IgD-negative memory B cell (primary cell): Measurements from ENCODE around the gene DNM3. TPM values are rescaled to one million over a fixed set of nuclear protein-coding genes. Genes with fewer than 3 reads are reported as not detected.
A peak's percentile ranks its signal among the peaks of the same experiment; 100 is the strongest.

Source experiments
- H3K27ac Mint-ChIP-seq, 3 donors: one replicate each; pipeline ENCODE4 v1.8.0; 2020 to 2022; ENCODE audit warnings: mild to moderate bottlenecking in 3 of 3, mixed read lengths in 3 of 3, moderate library complexity in 1 of 3
- H3K27me3 Mint-ChIP-seq: one replicate; pipeline ENCODE4 v1.8.0; 2021; ENCODE audit warnings: mixed read lengths
- H3K36me3 Mint-ChIP-seq: one replicate; pipeline ENCODE4 v1.8.0; 2020; ENCODE audit warnings: mild to moderate bottlenecking, mixed read lengths
- H3K4me1 Mint-ChIP-seq, 3 donors: one replicate each; pipeline ENCODE4 v1.8.0; 2020 to 2022; ENCODE audit warnings: mixed read lengths in 3 of 3, mild to moderate bottlenecking in 1 of 3
- H3K4me3 Mint-ChIP-seq, 4 donors: one replicate each; pipeline ENCODE4 v1.8.0; 2020 to 2022; ENCODE audit warnings: mild to moderate bottlenecking in 4 of 4, mixed read lengths in 4 of 4, moderate library complexity in 3 of 4
- H3K9me3 Mint-ChIP-seq, 3 donors: one replicate each; pipeline ENCODE4 v1.8.0; 2020 to 2021; ENCODE audit warnings: mixed read lengths in 3 of 3, mild to moderate bottlenecking in 1 of 3
- polyA plus RNA-seq: library from polyadenylated mRNA; unstranded; fragments of 300-500 nt; fragmentation: Illumina TruSeq; gene quantifications from one replicate; pipeline ENCODE4 v1.2.3, GENCODE V29; 2021

DNM3 gene
- polyA plus RNA-seq, 1 donor from 2014 or later, result 0.39 TPM

- H3K27ac Mint-ChIP-seq, result no peak overlapping the region
- H3K4me3 Mint-ChIP-seq, result no peak overlapping the region
- H3K36me3 Mint-ChIP-seq, result peaks cover 2% of the 10 kb centered on the region
- H3K9me3 Mint-ChIP-seq, result peaks cover 0 to 3% (median 0%) of the 10 kb centered on the region in 3 donors
- H3K27me3 Mint-ChIP-seq, result no peaks in the 10 kb centered on the region
- peaks cover 0 to 15% (median 7%) of the 10 kb centered on the region in 3 donors for H3K4me1 Mint-ChIP-seq
These were observed 380.1 kb downstream of the DNM3 start for GRCh38 chr1:172221436-172221835.

- Mint-ChIP-seq H3K27me3 (peaks cover 2% of the 10 kb centered on the region), H3K4me1 (peaks cover 0 to 15% (median 5%) of the 10 kb centered on the region in 3 donors), H3K9me3 (peaks cover 0 to 3% (median 0%) of the 10 kb centered on the region in 3 donors), H3K4me3 (peak overlapping the region in 1 of 4 donors; percentile 25), H3K36me3 (no peaks in the 10 kb centered on the region), H3K27ac (no peak overlapping the region)
These were observed 383.6 kb downstream of the DNM3 start for GRCh38 chr1:172224871-172225270.

GRCh38 chr1:172229942-172230341, 388.6 kb downstream of the DNM3 start:
- Mint-ChIP-seq H3K27ac (no peak overlapping the region), H3K36me3 (peaks cover 8% of the 10 kb centered on the region), H3K4me3 (no peak overlapping the region), H3K4me1 (peaks cover 0 to 4% (median 4%) of the 10 kb centered on the region in 3 donors), H3K9me3 (peaks cover 2 to 4% (median 3%) of the 10 kb centered on the region in 3 donors), H3K27me3 (peaks cover 2% of the 10 kb centered on the region)

DNA sequence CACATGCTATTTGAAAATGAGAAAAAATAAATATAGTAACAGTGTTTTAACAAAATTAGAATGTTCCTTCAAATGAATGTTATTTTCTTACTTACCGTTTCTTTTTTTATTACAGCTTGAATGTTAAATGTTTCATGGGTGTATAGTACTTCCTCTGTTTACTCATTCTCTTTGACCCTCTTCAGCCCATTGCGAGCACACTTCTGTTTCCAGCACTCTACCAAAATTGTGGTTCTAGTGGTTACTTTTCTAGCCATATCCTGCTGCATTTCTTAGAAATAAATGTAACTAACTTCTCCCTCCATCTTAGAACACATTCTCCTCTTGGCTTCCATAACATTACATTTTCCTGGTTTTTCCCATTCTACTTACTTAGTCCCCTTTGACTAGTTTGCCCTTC, 389.2 kb downstream of the DNM3 start:
- Mint-ChIP-seq H3K36me3 (peaks cover 8% of the 10 kb centered on the region), H3K4me1 (peaks cover 0 to 4% (median 2%) of the 10 kb centered on the region in 3 donors), H3K9me3 (peaks cover 0 to 4% (median 2%) of the 10 kb centered on the region in 3 donors), H3K27me3 (peaks cover 2% of the 10 kb centered on the region), H3K27ac (peak overlapping the region in 1 of 3 donors; percentile 54), H3K4me3 (no peak overlapping the region)

DNA sequence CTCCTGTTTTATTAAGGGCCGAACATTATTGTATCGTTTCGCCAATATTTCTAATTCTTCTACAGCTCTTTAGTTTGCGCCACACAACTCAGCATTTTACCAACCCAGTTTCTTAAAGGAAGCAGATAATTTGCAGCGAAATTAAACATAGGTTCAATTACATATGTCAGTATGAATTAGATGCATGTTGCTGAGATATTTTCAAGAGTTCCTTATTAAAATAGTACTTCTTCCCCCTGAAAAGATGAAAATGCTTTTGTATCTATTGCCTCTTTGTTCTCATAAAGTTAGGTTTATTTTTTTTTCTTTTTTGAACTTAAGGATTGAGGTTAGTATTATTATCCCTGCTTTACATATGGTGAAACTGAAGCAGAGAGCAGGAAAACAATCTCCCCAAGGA, 395.7 kb downstream of the DNM3 start:
- no peaks in the 10 kb centered on the region for H3K27me3 Mint-ChIP-seq
- peaks cover 9 to 11% (median 10%) of the 10 kb centered on the region in 3 donors for H3K4me1 Mint-ChIP-seq
- no peaks in the 10 kb centered on the region for H3K9me3 Mint-ChIP-seq
- peaks cover 5% of the 10 kb centered on the region for H3K36me3 Mint-ChIP-seq
- H3K27ac Mint-ChIP-seq, result peak overlapping the region in 1 of 3 donors; percentile 32
- H3K4me3 Mint-ChIP-seq, result no peak overlapping the region

- H3K4me1 Mint-ChIP-seq, result peaks cover 9 to 11% (median 9%) of the 10 kb centered on the region in 3 donors
These were observed 396.9 kb downstream of the DNM3 start for GRCh38 chr1:172238158-172238557.

DNA sequence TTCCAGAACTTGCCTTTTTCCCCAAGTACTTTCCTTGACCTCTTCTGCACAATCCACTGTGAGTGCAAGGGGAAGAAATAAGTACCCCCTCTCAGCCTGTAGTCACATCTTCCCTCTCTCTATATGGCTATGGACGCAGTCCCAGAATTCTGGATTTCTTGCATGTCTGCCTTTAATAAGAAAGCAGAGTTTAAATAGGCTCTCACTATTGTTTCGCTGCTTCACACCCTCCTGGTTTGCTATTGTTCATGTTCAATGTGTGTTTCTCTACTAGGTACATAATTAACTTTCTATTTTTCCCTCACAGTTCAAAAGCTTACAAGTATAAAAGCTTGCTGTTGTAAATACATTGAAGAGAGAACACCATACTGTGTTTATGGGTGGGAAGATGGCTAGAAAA, 397.7 kb downstream of the DNM3 start:
- H3K9me3 Mint-ChIP-seq, result no peaks in the 10 kb centered on the region
- no peak overlapping the region for H3K4me3 Mint-ChIP-seq
- H3K27ac Mint-ChIP-seq, result no peak overlapping the region
- H3K4me1 Mint-ChIP-seq, result peaks cover 9 to 11% (median 9%) of the 10 kb centered on the region in 3 donors
- H3K36me3 Mint-ChIP-seq, result peaks cover 3% of the 10 kb centered on the region
- no peaks in the 10 kb centered on the region for H3K27me3 Mint-ChIP-seq

More at GRCh38 chr1:172238158-172238557, 396.9 kb downstream of the DNM3 start:
- peaks cover 3% of the 10 kb centered on the region for H3K36me3 Mint-ChIP-seq
- no peak overlapping the region for H3K27ac Mint-ChIP-seq
- H3K27me3 Mint-ChIP-seq, result no peaks in the 10 kb centered on the region
- no peak overlapping the region for H3K4me3 Mint-ChIP-seq
- H3K9me3 Mint-ChIP-seq, result no peaks in the 10 kb centered on the region

GRCh38 chr1:172239901-172240300, 398.6 kb downstream of the DNM3 start:
- H3K36me3 Mint-ChIP-seq, result no peaks in the 10 kb centered on the region
- H3K27me3 Mint-ChIP-seq, result no peaks in the 10 kb centered on the region
- peaks cover 0 to 1% (median 0%) of the 10 kb centered on the region in 3 donors for H3K9me3 Mint-ChIP-seq
- H3K4me3 Mint-ChIP-seq, result no peak overlapping the region
- no peak overlapping the region for H3K27ac Mint-ChIP-seq
- peaks cover 9 to 11% (median 9%) of the 10 kb centered on the region in 3 donors for H3K4me1 Mint-ChIP-seq

- Mint-ChIP-seq H3K36me3 (no peaks in the 10 kb centered on the region), H3K27me3 (no peaks in the 10 kb centered on the region), H3K4me3 (no peak overlapping the region), H3K9me3 (peaks cover 0 to 7% (median 0%) of the 10 kb centered on the region in 3 donors), H3K27ac (no peak overlapping the region), H3K4me1 (peaks cover 13 to 17% (median 14%) of the 10 kb centered on the region in 3 donors)
These were observed 400.2 kb downstream of the DNM3 start for GRCh38 chr1:172241540-172241939.

DNA sequence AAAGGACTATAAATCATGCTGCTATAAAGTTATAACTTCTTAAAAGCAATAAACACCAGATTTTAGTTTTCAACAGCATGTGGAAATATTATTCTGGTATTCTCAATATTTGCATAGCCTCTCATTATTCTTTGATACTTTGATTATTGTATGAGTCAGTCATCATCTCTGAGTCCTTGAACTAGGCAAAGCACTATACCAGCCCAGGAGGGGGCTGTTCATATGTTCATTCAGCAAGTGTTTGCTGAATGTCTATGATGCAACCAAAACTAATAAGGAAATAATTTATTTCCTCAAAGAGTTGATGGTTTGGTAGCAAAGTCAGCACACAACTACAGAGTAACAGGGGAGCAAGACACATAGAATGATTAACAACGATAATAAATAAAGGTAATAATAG, 403.6 kb downstream of the DNM3 start:
- peaks cover 0 to 7% (median 0%) of the 10 kb centered on the region in 3 donors for H3K9me3 Mint-ChIP-seq
- no peak overlapping the region for H3K27ac Mint-ChIP-seq
- H3K4me3 Mint-ChIP-seq, result no peak overlapping the region
- peaks cover 5 to 12% (median 9%) of the 10 kb centered on the region in 3 donors for H3K4me1 Mint-ChIP-seq
- no peaks in the 10 kb centered on the region for H3K27me3 Mint-ChIP-seq
- no peaks in the 10 kb centered on the region for H3K36me3 Mint-ChIP-seq

DNA sequence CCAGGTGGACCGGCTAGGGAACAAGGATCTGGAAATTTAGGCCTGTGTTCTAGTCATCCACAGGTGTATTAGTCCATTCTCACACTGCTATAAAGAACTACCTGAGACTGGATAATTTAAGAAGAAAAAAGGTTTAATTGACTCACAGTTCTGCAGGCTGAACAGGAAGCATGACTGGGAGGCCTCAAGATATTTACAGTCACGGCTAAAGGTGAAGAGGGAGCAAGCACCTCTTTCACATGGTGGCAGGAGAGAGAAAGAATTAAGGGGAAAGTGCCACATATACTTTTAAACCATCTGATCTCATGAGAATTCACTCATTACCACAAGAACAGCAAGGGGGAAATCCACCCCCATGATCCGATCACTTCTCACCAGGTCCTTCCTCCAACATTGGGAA, 404.5 kb downstream of the DNM3 start:
- H3K9me3 Mint-ChIP-seq, result peaks cover 0 to 7% (median 0%) of the 10 kb centered on the region in 3 donors
- peak overlapping the region in 1 of 4 donors; percentile 42 for H3K4me3 Mint-ChIP-seq
- no peaks in the 10 kb centered on the region for H3K27me3 Mint-ChIP-seq
- peaks cover 5 to 9% (median 9%) of the 10 kb centered on the region in 3 donors for H3K4me1 Mint-ChIP-seq
- H3K27ac Mint-ChIP-seq, result no peak overlapping the region
- H3K36me3 Mint-ChIP-seq, result no peaks in the 10 kb centered on the region

- peaks cover 5 to 7% (median 7%) of the 10 kb centered on the region in 3 donors for H3K4me1 Mint-ChIP-seq
- H3K27ac Mint-ChIP-seq, result no peak overlapping the region
- no peaks in the 10 kb centered on the region for H3K27me3 Mint-ChIP-seq
- H3K36me3 Mint-ChIP-seq, result no peaks in the 10 kb centered on the region
- H3K9me3 Mint-ChIP-seq, result peaks cover 0 to 7% (median 0%) of the 10 kb centered on the region in 3 donors
- no peak overlapping the region for H3K4me3 Mint-ChIP-seq
These were observed 405.5 kb downstream of the DNM3 start for GRCh38 chr1:172246521-172247390.

GRCh38 chr1:172251486-172251885, 410.2 kb downstream of the DNM3 start:
- Mint-ChIP-seq H3K4me1 (peaks cover 8 to 18% (median 16%) of the 10 kb centered on the region in 3 donors), H3K27ac (no peak overlapping the region), H3K27me3 (no peaks in the 10 kb centered on the region), H3K36me3 (no peaks in the 10 kb centered on the region), H3K9me3 (no peaks in the 10 kb centered on the region), H3K4me3 (no peak overlapping the region)

DNA sequence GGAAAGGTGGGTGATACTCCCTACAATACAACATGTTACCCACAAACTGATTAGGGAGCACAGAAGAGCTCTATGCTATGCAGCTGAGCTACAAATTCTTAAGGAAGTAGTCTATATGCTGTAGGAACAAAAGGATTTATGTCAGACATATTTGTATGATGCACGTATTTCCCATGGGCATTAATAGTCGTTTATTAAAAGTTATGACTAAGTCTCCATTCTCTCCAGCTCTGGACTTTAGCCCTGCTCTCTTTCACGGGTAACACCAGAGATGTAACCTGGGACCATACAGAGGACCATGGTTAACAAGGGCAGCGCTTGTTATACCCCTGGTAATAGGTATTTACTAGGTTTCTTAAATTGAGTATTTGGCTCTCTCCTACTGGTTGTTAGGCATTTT, 411.0 kb downstream of the DNM3 start:
- H3K27ac Mint-ChIP-seq, result no peak overlapping the region
- no peaks in the 10 kb centered on the region for H3K27me3 Mint-ChIP-seq
- no peaks in the 10 kb centered on the region for H3K36me3 Mint-ChIP-seq
- no peak overlapping the region for H3K4me3 Mint-ChIP-seq
- H3K9me3 Mint-ChIP-seq, result no peaks in the 10 kb centered on the region
- H3K4me1 Mint-ChIP-seq, result peaks cover 8 to 18% (median 16%) of the 10 kb centered on the region in 3 donors

- Mint-ChIP-seq H3K4me3 (no peak overlapping the region), H3K36me3 (no peaks in the 10 kb centered on the region), H3K27ac (no peak overlapping the region), H3K27me3 (no peaks in the 10 kb centered on the region), H3K9me3 (peaks cover 0 to under 1% (median 0%) of the 10 kb centered on the region in 3 donors), H3K4me1 (peaks cover 8 to 18% (median 16%) of the 10 kb centered on the region in 3 donors)
These were observed 411.7 kb downstream of the DNM3 start for GRCh38 chr1:172252958-172253357.
